Esophagus squamous epithelium (tissue), 4 donors: ENCODE results near the gene TSPAN18.

Experiments
- CTCF ChIP-seq, 6 experiments: fragments of 450-650 bp in 4 of 6; fragments of 200-600 bp in 2 of 6; sonication (generic) in 2 of 6; IDR thresholded peaks; one replicate each; pipeline ENCODE4 v1.5.1; 2016 to 2019; ENCODE audit warnings: antibody characterized with exemption in 6 of 6, mild to moderate bottlenecking in 4 of 6, moderate library complexity in 4 of 6
- POLR2A ChIP-seq, 4 donors: fragments of 450-650 bp; IDR thresholded peaks; one replicate each; pipeline ENCODE4 v1.6.1; 2017; ENCODE audit warnings: antibody characterized with exemption in 4 of 4, mild to moderate bottlenecking in 4 of 4, moderate library complexity in 3 of 4

GRCh38 chr11:44852952-44853351 is 126.2 kb downstream of the TSPAN18 start:
- TF ChIP-seq CTCF (IDR thresholded peaks at IDR 0.05), result no peak
- no peak for TF ChIP-seq POLR2A (IDR thresholded peaks at IDR 0.05)
